NCI-H1048 (cell line): ENCODE data around the gene HTT-AS.
"Not testable (repeated sequence)": the region's sequence is repeated elsewhere in the genome, so short reads cannot be mapped to it uniquely, and the experiment has no call there.

Source experiments
- DNase-seq: peaks from one replicate; lab custom pipeline; 2025; lab: John Stamatoyannopoulos, UW

The HTT-AS gene

DNA sequence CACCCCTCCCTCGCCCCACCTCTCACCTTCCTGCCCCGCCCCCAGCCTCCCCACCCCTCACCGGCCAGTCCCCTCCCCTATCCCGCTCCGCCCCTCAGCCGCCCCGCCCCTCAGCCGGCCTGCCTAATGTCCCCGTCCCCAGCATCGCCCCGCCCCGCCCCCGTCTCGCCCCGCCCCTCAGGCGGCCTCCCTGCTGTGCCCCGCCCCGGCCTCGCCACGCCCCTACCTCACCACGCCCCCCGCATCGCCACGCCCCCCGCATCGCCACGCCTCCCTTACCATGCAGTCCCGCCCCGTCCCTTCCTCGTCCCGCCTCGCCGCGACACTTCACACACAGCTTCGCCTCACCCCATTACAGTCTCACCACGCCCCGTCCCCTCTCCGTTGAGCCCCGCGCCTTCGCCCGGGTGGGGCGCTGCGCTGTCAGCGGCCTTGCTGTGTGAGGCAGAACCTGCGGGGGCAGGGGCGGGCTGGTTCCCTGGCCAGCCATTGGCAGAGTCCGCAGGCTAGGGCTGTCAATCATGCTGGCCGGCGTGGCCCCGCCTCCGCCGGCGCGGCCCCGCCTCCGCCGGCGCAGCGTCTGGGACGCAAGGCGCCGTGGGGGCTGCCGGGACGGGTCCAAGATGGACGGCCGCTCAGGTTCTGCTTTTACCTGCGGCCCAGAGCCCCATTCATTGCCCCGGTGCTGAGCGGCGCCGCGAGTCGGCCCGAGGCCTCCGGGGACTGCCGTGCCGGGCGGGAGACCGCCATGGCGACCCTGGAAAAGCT lies at the start of gene HTT-AS, which contains the start of gene HTT:
TSS of gene HTT-AS (minus strand) at position 461 of the 768 bp plus-strand sequence.
TSS of gene HTT (plus strand) at position 604 of the 768 bp plus-strand sequence. CDS start at position 749, 145 bp downstream.
- DNase-seq, result peak; percentile 76

DNA sequence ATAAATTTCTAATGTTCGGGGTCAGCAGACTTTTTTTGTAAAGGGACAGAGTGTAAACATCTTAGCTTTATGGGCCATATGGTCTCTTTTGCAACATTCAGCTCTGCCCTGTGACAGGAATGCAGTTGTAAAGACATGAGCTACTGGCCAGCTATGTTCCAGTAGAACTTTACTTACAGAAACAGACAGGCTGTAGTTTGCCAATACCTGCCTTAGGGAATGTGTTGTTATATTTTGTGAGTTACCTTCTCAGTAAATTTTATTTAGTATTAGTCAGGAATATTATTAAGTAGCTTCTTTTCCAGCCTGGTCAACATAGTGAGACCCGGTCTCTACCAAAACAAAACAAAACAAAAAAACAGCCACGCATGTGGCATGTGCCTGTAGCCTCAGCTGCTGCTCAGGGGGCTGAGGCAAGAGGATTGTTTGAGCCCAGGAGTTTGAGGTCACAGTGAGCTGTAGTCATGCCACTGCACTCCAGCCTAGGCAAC lies 48.9 kb upstream of the HTT-AS start:
- no peak for DNase-seq

DNA sequence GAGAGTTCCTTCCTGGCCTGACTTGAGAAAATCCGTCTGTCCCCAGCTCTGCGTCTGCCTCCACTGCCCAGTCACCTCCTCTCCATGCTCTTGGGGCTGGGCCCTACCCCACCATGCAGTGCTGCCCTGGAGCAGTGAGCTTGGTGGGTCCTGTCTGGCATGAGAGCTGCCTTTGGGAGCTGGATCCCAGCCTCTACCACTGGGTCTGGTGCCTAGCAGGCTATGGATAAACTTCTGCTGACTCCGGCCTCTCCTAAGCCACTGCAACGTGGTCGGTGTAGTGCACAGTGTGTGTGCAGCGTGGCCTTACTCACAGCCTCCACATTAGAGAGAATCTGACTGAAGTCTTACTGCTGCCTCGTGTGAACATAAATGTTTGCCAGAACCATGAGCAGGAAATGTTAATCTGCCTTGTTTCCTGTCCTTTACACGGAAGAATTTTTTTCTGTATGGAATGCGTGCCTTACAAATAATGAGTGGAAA lies 47.8 kb upstream of the HTT-AS start:
- DNase-seq, result no peak

DNA sequence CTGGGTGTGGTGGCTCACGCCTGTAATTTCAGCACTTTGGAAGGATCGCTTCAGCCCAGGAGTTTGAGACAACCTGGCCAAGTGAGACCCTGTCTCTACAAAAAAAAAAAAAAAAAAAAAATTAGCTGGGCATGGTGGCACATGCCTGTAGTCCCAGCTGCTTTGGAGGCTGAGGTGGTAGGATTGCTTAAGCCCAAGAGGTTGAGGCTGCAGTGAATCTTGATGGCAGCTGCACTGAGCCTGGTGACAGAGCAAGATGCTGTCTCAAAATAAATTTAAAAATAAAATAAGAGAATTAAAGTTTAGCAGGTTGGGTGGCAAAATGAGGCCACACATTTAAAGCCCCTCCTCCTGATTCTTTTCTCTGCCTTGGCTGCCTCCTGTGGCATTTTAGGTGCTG lies 47.3 kb upstream of the HTT-AS start:
- DNase-seq, result no peak

DNA sequence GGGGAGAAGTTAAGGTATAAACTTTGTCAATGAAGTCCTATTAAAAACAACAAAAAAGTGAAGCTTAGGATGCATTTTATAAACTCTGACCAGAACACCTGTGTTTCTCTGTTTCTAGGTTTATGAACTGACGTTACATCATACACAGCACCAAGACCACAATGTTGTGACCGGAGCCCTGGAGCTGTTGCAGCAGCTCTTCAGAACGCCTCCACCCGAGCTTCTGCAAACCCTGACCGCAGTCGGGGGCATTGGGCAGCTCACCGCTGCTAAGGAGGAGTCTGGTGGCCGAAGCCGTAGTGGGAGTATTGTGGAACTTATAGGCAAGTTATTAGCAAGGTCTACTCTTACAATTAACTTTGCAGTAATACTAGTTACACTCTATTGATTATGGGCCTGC lies 46.8 kb upstream of the HTT-AS start:
- no peak for DNase-seq

DNA sequence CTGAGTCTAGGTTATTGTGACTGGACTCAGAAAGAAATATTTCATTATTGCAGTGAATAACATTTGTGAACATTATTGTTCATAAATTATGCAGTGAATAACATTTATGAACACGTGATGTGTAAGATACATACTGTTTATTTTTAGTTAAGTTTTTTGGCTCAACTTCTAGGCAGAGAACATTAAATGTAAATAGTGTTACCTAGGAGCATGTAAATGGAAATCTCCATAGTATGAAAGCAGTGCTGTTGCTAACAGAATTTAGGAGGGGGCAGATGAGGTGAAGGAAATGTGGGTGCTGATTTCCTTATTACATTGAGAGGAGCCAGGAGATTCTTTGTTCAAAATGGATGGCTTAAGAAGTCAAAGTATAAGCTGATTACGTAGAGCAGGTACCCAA lies 45.1 kb upstream of the HTT-AS start:
- DNase-seq, result no peak

DNA sequence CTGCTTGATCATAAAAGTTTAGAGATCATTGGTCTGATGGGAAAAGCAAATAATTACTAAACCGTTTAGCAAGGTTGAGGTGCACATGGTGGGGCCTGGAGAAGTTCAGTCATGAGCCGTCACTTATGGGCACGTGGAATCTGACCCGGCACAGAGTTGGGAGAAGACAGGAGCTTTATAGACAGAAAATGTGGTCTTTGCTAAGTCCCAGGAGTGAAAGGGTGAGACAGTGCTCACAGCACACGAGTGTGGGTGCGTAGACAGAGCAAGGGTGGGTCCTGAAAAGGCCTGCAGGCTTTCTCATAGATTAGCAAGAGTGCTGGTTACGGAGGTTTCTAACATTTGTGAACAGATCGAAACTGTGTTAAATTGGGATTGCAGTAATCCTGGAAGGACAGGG lies 44.0 kb upstream of the HTT-AS start:
- no peak for DNase-seq

DNA sequence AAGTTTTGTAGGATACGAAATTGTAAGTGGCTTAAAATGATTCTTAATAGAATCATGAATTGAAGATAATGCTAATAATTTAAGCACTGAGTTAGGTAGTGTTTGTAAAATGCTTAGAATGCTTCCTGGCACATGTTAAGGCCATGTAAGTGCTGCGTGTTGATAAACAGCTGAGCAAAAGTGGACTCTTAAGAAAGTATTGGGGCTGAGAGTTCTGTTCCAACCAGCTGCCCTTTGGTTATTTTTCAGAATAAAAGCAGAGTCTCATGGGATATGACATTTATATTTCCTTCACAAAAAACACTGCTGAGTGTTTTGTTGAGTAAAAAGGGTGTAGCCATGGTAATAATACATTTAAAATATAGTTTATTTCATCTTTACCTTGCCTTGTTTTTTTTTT lies 42.6 kb upstream of the HTT-AS start:
- DNase-seq, result no peak

DNA sequence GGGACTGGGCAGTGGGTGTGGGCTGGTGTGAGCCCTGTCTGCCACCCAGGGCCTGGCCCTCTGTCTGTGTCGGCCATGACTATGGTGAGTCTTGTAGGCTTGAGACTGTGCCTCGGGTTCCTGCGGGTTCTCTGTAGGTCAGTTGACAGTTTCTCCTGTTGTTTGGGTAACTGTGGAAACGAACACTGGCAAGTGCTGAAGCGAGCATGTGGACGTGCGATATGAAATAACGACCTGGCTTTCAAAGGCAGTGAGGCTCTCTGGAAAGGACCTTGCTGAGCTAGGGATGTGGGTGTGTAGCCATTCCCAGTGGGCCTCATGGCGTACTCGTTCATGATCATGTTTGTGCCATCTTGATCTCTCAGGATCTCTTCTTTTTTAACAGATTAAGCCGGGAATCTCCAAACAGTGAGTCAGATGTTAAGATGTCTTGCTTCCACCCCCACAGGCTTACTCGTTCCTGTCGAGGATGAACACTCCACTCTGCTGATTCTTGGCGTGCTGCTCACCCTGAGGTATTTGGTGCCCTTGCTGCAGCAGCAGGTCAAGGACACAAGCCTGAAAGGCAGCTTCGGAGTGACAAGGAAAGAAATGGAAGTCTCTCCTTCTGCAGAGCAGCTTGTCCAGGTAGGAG lies 41.4 kb upstream of the HTT-AS start:
- no peak for DNase-seq

DNA sequence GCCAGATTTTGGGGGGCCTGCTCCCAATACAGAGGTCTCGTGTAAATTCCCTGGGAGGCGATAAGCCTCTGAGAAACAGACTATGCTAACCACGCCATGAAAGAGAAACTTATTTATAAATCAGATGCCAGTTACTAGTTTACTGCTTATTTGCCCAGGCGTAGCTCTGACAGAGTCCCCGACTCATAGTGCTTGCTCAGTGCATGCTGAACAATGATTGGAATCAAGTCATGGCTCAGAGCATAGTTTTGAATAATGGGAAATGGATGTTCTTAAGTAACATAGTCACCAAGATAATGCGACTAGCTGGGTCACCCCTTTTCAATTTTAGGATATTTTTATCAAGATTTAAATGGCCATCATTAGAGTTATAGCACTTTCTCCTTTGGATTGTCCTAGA lies 40.0 kb upstream of the HTT-AS start:
- DNase-seq, result no peak

DNA sequence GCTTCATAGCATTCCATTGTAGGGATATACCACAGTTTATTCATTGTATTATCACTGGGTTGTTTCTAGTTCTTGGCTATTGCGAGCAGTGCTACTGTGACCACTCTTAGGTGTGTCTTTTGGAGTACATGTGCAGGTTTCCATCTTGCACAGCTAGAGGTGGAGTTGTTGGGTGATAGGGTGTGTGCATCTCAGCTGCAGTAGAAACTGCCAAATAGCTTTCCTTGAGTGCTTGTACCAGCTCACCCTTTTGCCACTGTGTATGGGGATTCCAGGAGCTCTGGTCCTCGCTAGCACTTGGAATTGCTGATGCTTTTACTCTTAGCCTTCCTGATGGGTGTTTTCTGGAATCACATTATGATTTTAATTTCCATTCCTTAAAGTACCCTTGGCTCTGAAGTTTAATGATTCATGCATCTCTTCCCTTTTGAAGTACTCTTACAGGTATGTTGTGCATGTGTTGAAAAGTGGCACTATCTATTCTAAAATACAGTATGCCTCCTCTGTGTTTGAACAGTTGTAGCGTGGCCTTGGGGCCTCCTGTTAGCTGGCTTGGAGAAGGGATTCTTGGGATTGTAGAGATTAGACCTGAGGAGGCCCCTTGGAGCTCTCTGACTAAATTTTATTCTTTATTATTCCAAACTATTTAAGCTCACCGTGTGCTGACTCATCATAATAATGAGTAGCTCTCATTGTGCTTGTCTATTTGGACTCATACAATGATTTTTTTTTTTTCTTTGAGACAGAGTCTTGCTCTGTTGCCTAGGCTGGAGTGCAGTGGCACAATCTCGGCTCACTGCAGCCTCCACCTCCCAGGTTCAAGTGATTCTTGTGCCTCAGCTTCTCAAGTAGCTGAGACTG lies 38.5 kb upstream of the HTT-AS start:
- DNase-seq, result no peak

DNA sequence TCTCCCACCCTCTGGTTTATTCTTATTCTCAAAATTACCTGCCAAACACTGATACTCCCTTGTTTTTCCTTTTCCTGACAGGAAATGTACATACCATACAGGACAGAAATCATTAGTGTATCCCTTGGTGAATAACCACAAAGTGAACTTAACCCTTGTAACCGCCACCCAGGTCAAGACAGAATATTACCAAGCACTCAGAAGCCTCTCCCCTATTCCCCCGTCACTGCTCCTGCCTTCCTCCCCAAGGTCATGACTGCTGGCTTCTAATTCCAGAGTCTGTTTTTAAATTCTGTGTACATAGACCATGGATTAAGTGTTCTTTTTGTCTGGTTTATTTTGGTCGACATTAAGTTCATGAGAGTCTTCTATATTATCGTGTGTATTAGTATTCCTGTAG lies 37.9 kb upstream of the HTT-AS start:
- DNase-seq, result no peak

DNA sequence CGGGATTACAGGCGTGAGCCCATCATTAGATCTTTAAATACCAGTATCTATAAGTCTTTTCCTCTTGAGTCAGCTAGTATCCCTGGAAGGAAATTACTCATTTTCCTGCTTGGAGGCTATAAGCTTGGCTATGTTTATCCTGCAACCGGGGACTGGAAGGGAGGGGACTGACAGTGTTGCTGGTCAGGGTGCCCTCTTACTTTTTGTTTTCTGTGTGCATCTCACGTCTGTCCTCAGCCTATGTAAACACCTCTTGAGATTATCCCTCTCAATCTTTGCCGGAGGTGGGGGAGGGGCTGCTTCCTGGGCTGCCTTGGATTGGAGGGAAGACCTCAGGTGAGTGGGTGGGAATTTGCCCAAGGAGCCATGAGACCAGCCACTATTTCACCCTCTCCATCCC lies 37.1 kb upstream of the HTT-AS start:
- DNase-seq, result no peak

DNA sequence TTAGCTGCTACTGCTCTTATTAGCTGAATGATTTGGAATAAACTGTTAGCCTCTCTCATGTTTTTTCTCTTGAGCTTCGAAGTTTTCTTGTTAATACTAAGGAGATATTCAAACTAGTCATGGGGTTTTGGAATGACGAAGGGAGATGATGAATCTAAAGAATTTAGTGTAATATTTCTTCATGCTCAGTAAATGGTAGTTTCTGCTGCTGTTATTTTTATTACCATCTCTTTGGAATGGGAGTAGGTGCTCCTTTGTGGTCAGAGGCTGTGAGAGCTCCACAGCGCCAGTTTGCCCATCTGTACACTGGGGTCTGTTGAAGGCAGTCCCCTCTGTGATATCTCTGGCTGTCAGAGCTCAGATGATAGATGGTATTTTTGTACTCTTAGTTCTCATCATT lies 33.9 kb upstream of the HTT-AS start:
- DNase-seq, result no peak

DNA sequence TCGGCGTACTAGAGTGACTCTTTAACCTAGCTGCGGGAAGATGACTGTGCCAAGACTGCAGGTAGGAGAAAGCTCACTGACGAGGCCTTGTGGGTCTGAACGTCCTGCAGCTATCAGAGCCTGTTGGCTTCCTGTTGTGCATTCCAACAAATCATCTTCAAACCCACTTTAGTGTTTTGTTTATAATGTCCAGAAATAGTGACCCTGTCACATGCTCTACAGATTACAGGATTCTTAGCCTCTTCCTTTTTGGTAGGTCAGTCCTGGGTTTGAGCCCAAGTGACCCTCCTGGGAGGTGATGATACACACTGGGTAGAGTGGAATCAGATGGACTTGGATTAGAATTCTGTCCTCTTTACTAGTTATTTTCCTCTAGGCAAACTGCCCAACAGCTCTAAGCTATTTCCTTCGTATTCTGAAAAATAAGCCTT lies 33.4 kb upstream of the HTT-AS start:
- no peak for DNase-seq

DNA sequence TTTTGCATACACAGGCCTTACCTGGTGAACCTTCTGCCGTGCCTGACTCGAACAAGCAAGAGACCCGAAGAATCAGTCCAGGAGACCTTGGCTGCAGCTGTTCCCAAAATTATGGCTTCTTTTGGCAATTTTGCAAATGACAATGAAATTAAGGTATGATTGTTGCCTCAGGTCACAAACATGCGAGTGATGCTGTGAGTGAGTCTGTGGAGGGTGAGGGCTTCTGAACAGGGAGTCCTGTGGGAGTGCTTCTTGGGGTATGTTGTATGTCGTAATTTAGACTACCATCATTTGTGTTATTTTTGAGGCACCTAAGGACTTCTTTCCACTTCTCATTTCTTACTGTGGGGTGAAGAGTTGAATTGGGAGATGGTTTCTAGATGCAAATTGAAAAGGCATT lies 32.9 kb upstream of the HTT-AS start:
- no peak for DNase-seq

DNA sequence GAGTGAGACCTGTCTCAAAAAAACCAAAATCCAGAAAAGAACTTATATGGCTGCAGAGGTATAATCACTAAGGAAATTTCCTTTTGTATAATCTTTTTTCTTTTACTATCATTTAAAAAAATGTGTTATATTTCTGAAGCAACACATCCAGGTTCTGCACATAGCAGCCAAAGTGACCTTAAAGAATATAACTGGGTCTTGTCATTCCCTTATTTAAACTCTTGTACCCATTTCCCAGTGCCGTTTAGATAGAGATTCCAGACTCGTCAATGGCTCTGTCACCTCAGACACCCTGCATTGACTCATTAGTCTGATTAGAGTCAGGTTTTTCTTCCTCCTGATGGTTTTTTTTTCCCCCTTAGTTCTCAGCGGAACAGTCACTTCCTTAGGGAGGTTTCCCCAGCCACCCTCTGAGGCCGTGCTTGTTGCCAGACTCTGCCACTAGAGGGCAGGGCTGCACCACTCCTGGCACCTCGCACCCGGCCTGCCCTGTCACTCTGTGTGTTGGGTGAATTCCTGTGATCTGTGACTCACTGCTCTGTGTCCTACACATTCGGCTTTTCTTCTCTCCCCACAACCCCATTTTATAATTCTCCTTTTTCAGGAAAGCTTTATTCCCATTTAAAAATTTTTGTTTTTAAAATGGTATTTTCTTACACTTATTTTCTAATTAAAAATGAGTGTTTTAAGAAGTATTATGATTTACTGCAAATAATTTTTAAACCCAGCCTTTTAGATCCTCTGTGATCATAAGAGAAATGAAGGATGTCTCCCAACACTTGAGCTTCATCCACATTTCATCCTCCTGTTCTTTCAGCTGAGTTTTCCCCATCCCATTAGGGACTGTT lies 32.2 kb upstream of the HTT-AS start:
- DNase-seq, result no peak

DNA sequence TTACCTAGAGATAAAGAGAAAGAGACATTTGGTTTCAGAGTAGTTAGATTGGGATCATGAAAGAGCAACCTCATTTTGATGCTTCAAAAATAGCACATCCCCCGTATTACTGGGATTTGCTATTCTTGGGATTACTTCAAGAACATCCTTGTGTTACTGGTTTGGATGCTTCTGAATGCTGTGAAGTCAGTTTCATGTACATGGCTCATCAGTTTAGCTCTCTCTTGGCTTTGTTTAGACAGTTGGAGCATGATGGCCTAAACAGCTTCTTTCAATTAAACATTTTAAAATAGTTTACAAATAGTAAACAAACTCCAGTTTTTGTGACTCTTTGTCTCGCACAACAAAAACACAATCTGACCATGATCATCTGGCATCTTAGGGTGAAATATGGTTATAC lies 24.0 kb upstream of the HTT-AS start:
- no peak for DNase-seq

DNA sequence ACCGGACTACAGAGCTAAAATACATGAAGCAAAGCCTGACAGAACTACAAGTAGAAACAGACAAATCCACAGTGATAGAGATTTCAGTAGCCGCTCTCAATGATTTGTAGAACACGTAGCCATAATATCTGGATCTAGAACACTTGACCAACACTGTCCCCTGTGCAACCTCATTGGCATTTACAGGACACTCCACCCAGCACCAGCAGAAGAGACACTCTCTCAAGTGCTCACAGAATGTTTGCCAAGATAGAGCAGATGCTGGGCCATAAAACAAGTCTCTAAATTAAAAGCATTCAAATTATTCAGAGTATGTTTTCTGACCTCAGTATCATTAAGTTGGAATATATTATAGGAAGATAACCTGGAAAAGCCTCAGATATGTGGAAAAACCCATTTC lies 21.9 kb upstream of the HTT-AS start:
- DNase-seq, result no peak

DNA sequence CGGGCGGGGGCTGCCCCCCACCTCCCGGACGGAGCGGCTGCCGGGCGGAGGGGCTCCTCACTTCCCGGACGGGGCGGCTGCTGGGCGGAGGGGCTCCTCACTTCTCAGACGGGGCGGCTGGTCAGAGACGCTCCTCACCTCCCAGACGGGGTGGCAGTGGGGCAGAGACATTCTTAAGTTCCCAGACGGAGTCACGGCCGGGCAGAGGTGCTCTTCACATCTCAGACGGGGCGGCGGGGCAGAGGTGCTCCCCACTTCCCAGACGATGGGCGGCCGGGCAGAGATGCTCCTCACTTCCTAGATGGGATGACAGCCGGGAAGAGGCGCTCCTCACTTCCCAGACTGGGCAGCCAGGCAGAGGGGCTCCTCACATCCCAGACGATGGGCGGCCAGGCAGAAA lies 20.4 kb upstream of the HTT-AS start:
- DNase-seq, result not testable (repeated sequence)

DNA sequence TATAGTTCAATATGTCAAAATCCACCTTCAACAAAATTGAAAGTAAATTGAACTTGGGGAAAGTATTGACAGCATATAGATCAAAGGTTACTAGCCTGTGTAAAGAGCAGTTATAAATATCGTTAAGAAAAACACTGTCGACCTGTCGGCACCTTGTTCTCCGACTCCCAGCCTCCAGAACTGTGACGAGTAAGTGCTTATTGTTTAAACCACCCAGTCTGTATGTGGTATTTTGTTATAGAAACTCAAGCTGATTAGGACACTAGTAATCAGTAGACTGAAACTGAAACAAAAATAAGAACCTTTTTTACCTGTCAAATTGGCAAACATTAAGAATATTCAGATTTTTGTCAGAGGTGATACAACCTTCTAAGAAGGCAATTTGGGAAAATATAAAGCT lies 17.1 kb upstream of the HTT-AS start:
- no peak for DNase-seq
